GM12891 (cell line): ENCODE results near the gene ENHO.
"Not testable (repeated sequence)": the region's sequence is repeated elsewhere in the genome, so short reads cannot be mapped to it uniquely, and the experiment has no call there.

Experiments used
- DNase-seq: peaks from one replicate; pipeline ENCODE4 v3.0.0; 2011; ENCODE audit warnings: low spot score; ENCODE audit not compliant: insufficient read length
- FAIRE-seq: peaks from 2 replicates; lab custom pipeline; 2011; peaks lifted over from hg19 to GRCh38; lab: Jason Lieb, UNC
- PAX5 ChIP-seq: IDR thresholded peaks from 2 replicates; pipeline ENCODE4 v1.6.1; 2011; ENCODE audit warnings: low read length, moderate library complexity, mild to moderate bottlenecking; ENCODE audit not compliant: insufficient read depth, severe bottlenecking
- POLR2A ChIP-seq: IDR thresholded peaks from 2 replicates; pipeline ENCODE4 v1.6.1; 2011; ENCODE audit warnings: low read depth, low read length, control low read depth
- POLR2AphosphoS5 ChIP-seq: IDR thresholded peaks from 2 replicates; pipeline ENCODE4 v1.6.1; 2011; ENCODE audit warnings: low read depth, low read length, control low read depth
- POU2F2 ChIP-seq: IDR thresholded peaks from 2 replicates; pipeline ENCODE4 v1.6.1; 2011; ENCODE audit warnings: low read depth, mild to moderate bottlenecking, control low read depth, low read length, moderate library complexity
- SPI1 ChIP-seq: IDR thresholded peaks from 2 replicates; pipeline ENCODE4 v1.6.1; 2011; ENCODE audit warnings: low read depth, low read length, control low read depth
- TAF1 ChIP-seq: IDR thresholded peaks from 2 replicates; pipeline ENCODE4 v1.6.1; 2011; ENCODE audit warnings: low read depth, low read length, control low read depth

Gene ENHO

DNA sequence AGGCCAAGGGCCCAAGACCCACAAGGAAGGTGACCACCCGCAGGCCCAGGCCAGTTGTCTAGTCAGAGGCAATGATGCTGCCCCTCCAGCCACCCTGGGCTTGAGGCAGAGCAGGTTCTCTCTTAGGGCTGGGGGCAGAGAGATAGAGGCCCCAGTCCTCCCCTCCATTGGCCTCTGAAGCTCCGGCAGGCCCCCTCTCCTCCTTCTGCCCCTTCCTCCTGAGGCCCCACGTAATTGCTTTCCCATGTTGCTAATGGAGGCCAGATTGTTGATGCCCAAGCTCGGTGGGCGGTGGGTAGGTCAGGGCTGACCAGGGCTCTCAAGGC lies 26.6 kb upstream of the ENHO start:
- no peak for FAIRE-seq
- TF ChIP-seq PAX5: no peak
- no peak for TF ChIP-seq POU2F2
- no peak for TF ChIP-seq TAF1
- no peak for TF ChIP-seq POLR2A
- no peak for TF ChIP-seq SPI1
- no peak for TF ChIP-seq POLR2AphosphoS5
- no peak for DNase-seq

DNA sequence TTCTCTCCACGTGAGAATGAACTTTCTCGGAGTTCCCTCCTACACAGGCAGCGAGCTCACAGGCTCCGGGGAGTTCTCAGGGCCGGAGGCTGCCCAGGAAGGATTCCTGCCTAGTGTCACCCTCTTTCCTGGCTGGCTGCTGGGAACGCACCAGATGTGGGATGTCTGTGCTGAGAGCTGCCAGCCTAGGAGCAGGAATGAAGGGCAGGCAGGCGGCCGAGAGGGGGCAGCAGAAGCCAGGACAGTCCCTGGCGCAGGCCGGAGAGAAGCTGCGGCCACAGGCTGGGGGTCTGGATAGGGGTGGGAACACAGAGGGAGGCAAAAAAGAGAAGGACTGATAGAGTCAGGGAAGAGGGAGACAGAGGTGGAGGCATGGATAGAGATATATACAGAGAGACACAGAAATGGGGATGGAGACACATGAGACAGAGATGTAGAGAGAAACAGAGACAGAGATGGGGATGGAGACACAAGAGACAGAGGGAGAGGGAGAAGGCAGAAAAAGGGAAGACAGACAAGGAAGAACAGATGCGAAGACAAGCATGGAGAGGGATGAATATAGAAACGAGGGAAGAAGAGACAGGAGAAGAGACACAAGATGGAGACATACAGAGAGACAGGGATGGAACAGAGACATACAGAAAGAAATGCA lies 25.3 kb upstream of the ENHO start:
- peak; percentile 82 for FAIRE-seq
- TF ChIP-seq POLR2AphosphoS5: no peak
- no peak for DNase-seq

DNA sequence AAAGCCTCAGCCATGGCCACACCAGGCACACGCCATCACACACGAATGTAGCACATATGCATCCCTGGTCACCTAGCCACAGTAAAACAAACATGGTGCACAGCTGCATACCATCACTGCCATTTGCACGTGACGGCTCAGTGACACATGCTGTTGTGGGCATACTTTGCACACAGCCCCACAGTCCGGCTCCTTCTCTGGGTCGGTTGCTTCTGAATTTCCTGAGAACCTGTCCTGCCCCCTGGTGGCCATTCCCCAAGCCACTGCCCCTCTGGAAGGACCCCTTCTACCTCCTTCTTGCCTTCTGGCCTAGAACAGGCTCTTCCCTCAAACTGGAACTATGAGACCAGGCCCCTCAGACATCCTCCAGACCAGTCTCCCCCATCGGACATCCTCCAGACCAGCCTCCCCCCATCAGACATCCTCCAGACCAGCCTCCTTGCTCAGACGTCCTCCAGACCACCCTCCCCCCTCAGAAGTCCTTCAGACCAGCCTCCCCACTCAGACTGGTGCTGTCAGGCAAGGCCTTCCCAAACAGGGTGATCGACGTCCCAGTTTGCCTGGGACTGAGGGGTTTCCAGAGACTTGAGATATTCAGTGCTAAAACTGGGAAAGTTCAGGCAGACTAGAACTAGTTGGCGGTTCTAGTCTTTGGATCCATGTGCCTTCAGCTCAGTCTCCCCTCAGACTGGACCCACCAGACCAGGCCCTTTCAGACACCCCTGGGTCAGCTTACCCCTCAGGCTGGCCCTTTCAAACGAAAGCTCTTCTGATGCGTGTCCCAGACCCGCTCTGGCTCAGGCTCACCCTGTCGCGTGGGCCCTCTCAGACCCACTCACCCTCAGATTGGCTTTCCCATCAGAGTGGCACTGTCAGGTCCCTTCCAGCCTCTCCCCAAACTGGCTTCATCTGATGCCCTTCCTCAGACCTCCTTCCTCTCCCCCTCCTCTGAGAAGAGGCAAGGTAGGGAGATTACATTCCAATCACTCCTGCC lies 24.3 kb upstream of the ENHO start:
- peak; percentile 69 for FAIRE-seq
- TF ChIP-seq POLR2A: no peak
- no peak for TF ChIP-seq TAF1
- no peak for TF ChIP-seq POU2F2
- no peak for TF ChIP-seq SPI1
- no peak for TF ChIP-seq POLR2AphosphoS5
- no peak for TF ChIP-seq PAX5

DNA sequence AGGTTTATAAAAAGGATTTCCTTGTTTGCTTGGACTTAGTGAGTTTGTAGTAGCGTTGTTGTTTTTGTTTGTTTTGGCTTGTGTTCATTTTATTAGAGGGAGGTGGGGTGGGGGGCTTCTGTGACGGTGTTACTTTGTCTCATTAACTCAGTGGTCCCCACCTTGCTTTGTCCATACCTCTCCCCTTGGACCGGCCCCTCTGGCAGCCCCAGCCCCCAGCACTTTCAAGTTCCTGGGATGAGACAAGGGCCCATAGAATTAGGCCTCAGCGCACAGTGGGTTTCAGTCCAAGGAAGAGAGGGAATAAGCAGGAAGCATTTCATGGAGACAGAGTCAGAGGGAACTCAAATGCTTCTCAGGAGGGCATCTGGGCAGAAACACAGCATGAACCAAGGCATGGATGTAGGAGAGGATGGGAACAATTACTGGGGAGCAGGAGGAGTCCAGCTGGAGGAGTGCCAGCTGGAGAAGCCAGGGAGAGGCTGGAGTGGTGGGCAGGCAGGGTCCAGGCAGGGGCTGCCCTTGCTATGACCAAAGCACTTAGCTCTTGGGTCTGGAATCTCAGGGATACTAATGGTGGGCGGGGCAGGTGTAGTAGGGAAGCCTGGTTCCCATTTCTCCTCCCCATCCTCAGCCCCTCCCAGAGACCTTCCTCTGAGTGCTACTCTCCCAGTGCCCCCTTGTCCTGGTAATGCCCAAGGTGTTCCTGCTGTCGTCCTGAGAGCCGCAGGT lies 23.5 kb upstream of the ENHO start:
- FAIRE-seq (no peak), DNase-seq (no peak)
- no peak for TF ChIP-seq PAX5
- TF ChIP-seq POLR2A: no peak
- TF ChIP-seq SPI1: no peak
- TF ChIP-seq POLR2AphosphoS5: no peak
- no peak for TF ChIP-seq TAF1
- no peak for TF ChIP-seq POU2F2

More for the DNA sequence above, 24.3 kb upstream of the ENHO start:
- DNase-seq: no peak

DNA sequence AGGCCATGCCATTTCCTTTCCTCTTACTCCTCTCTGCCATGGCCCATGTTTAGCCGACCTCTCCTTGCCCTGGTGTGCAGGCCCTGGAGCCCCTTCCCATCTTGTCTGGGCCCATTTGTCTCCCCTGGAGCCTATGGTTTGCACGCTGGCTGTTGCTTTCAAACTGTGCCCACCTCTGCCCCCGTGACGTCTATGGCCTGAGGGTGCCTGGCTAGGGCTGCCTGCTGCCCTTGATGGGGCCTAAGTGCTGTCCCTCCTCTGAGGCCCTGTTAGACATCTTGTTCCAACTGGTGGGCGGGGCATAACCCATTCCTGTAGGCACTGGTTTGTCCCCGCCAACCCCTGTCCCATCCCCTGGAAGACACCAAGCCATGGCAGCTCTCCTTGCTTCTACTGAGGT lies 22.7 kb upstream of the ENHO start:
- TF ChIP-seq SPI1 (no peak), POLR2AphosphoS5 (no peak), POLR2A (no peak), PAX5 (no peak), POU2F2 (no peak), TAF1 (no peak)
- no peak for FAIRE-seq
- no peak for DNase-seq

DNA sequence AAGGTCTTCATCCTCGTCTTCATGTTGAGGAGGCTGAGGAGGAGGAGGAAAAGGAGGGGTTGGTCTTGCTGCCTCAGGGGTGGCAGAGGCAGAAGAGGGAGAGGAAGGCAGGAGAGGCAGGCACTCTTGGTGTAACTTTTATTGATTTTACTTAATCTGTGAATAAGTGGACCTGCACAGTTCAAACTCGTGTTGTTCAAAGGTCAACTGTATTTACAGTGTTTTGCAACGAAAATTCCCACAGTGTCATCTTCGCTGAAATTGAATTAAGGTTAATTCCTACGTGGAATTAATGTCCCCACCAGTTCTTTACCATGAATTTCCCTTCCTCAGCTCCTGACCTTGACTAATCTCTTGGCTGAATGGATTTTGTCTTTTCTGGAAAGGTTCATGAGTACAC lies 21.2 kb upstream of the ENHO start:
- DNase-seq: no peak
- TF ChIP-seq POLR2A (no peak), TAF1 (no peak), PAX5 (no peak), POU2F2 (no peak), POLR2AphosphoS5 (no peak), SPI1 (no peak)
- no peak for FAIRE-seq

DNA sequence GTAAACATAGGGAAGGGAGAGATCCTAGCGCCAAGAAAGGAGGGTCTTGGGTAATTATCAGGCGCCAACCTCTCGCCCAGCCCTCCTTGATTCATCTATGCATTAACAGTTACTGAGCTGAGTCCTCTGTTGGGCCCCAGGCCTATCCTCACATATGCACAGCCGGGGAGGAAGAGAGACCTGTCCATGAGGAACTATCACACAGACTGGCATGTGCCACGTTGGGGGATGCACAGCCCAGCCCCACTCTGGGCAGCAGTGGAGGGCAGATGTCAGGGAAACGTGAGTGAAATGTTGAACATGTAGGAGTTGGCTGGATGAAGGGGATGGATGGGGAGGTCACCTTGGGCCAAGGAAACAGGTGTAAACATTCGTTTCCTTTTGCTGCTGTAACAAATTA lies 18.8 kb upstream of the ENHO start:
- no peak for FAIRE-seq
- no peak for DNase-seq
- TF ChIP-seq TAF1: no peak
- TF ChIP-seq POU2F2: no peak
- no peak for TF ChIP-seq POLR2A
- TF ChIP-seq POLR2AphosphoS5: no peak
- no peak for TF ChIP-seq PAX5
- no peak for TF ChIP-seq SPI1

DNA sequence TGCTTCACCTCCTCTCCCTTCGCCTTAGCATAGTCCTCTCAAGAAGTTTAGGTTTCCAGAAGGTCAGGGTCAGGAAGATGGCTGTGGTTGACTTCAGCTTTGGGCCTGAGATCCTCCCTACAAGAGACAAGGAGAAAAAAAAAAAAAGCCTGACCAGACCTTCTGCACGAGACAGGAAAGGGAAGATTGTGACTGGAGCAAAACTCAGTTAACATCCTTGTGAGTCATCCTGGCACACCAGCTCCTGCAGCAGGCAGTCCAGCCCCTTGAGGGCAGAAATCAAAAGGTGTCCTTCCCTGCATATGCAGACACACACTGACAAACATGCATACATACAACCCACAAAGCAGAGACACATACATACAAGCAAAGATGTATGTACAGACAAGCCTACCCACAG lies 18.0 kb upstream of the ENHO start:
- DNase-seq (no peak), FAIRE-seq (no peak)
- TF ChIP-seq TAF1 (no peak), POLR2AphosphoS5 (no peak), POU2F2 (no peak), SPI1 (no peak), PAX5 (no peak), POLR2A (no peak)

DNA sequence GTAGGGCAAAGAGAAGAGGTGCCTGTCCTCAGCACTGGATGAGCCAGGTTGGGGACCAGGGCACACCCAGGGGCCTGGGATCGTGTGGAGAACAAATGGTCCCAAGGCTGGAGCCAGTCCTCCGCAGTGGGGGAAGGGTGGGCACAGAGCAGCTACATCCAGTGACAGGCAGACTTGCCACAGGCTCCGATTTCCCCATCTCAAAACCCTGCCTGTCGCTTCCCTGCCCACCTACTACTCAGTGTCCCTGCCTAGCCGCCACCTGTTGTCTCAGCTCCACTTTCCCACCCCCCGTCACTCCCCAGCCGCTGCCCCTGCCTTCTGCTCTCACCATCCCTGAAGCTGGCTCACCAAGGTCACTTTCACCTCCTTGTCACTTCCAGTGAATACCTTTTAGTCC lies 13.9 kb upstream of the ENHO start:
- TF ChIP-seq SPI1 (no peak), POLR2A (no peak), POU2F2 (no peak), TAF1 (no peak), PAX5 (no peak), POLR2AphosphoS5 (no peak)

DNA sequence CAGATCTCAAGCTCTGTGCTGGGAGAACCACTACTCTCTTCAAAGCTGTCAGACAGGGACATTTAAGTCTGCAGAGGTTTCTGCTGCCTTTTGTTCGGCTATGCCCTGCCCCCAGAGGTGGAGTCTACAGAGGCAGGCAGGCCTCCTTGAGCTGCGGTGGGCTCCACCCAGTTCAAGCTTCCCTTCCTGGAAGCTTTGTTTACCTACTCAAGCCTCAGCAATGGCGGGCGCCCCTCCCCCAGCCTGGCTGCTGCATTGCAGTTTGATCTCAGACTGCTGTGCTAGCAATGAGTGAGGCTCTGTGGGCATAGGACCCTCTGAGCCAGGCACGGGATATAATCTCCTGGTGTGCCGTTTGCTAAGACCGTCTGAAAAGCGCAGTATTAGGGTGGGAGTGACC lies 9.3 kb upstream of the ENHO start:
- FAIRE-seq, DNase-seq: not testable (repeated sequence)

More for the DNA sequence above, 13.9 kb upstream of the ENHO start:
- FAIRE-seq (no peak), DNase-seq (no peak)
